EH (cell line): ENCODE measurements around the gene MARCHF9.

Experiments
- DNase-seq: peaks from one replicate; pipeline ENCODE4 v3.0.0-alpha.2; 2015; ENCODE audit warnings: low read depth

The MARCHF9 gene

GRCh38 chr12:57800965-57801364 is 46.1 kb downstream of the MARCHF9 start:
- no peak for DNase-seq

DNA sequence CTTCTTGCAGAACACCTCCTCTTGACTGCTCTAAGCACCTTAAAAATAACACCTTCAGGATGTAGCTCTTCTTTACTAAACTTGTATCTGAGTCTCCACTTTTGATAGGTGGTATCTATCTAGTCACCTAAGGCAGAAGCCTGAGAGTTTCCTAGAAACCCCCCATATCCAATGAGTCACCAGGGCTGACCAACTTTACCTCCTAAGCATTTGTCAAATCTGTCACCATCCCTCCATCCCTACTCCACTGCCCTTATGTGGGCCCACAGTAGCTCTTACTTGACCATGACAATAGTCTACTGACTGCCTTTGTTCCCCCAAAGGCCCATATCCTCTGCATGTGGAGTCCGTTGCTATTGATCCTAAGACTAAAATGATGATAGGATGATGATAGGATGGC is 47.7 kb downstream of the MARCHF9 start:
- no peak for DNase-seq

DNA sequence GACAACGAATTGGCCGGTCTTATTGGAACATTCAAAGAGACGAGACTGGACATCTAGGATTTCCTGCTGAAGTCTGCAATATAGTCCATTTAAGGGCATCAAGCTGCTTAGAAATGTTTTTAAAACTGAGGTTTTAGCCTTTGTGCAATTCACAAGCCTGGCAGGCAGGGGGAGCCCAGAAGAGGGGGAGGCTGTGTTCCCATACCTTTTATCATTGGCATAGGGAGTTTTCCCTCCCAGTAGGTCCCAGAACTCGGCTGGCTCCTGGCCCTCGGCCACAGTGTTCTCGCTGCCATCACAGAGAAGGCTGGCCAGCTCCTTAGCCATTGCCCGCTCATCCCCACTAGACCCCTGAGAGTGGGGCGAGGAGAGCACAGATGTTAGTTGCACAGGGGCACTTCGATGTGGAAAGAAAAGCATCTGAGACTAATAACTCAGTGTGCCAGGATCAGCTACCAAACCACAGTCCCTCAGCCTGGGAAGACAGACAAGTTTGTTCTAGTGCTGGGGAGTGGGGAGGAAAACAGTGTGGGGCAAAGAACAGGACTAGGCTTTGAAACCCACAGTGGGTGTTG is 48.5 kb downstream of the MARCHF9 start:
- peak; percentile 66 for DNase-seq

DNA sequence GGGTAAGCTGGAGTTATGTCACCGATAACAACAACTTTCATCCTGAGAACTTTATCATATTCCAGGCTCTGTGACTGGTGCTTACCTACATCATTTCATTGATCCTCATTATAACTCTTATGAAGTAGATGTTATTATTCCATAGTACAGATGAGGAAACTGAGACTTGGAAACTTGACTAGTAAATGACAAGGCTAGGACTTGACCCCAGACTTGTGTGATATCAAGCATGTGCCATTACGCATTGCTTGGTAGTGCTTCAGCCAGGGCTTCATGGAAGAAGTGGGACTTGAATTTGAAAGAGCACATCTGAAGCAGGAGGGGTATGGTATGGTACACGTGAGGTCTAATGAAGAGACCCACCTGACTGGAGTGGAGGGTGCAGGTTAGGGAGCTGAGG is 51.8 kb downstream of the MARCHF9 start:
- no peak for DNase-seq

- DNase-seq = no peak
Observed at GRCh38 chr12:57807285-57807684, 52.4 kb downstream of the MARCHF9 start.

DNA sequence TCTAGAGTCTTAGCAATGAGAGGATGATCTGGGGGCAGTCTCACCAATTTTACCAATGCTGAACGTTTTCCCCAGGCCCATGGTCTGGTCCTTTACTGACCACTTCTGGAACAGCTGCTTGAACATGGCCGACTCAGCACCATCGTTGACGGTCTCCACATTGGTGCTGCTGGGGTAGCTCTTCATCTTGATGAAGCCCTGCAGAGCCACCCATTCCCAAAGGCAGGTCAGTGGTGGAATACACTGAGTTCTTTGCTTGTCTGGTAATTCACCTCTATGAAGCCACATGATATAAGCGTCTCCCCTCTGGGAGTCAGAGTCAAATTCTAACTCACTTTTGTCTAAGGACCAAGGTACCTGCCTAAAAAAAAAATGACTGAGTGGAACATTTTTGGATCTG is 53.4 kb downstream of the MARCHF9 start:
- DNase-seq = no peak

DNA sequence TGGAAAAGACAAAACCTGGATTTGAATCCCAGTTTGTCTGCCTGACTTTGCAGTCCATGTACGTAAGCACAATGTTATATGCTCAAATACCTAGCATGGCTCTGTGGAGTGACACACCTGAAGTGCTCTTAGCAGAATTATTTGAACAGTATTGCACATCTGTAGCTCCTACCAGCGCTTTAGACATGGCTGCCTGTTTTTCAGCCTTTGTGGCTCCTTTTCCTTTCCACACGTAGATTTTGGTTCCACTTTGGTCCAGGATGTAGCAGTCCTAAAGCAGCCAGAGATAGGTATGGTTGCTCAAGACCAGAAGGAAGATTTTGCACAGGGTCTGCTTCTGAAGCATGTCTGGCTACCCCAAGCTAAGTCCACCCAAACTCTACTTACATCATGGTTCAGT is 54.5 kb downstream of the MARCHF9 start:
- DNase-seq = no peak
